A549 treated with AZD9567 at 1 μM for 4 hours (cell line): ENCODE data around the gene TPPP. TPM values are rescaled to one million over a fixed set of nuclear protein-coding genes. Genes with fewer than 3 reads are reported as not detected.

Source experiments
- total RNA-seq: library from RNA; stranded (reverse); fragments of 200-300 nt; extraction: Qiagen RNA extraction; gene quantifications from 5 replicates; pipeline ENCODE4 v1.2.3, GENCODE V29; 2022; ENCODE audit not compliant: insufficient read depth

TPPP gene
- 6.5 to 7.8 TPM (median 7.0 TPM) in 5 replicates for total RNA-seq

GRCh38 chr5:693271-694041 lies at the start of gene TPPP:
Gene TPPP (minus strand): TSS chr5:693352. CDS start chr5:678060, 15,292 bp downstream.

GRCh38 chr5:611731-612486 lies 81.2 kb downstream of the TPPP start, which contains the start of gene CEP72:
Gene CEP72 (plus strand): TSS chr5:612340. CDS start chr5:612362, 22 bp downstream.

Other genes with a start within 250 kb of the TPPP start
- 1.2 to 2.4 TPM (median 2.3 TPM) in 5 replicates for gene SLC9A3, start 168.9 kb downstream of the TPPP start, total RNA-seq
- 10.3 to 12.6 TPM (median 12.0 TPM) in 5 replicates for gene CEP72, start 81.0 kb downstream of the TPPP start, total RNA-seq
- gene ZDHHC11B, start 91.4 kb upstream of the TPPP start, total RNA-seq, result 1.4 to 1.9 TPM (median 1.6 TPM) in 5 replicates
- 6.1 to 19.8 TPM (median 18.5 TPM) in 5 replicates for gene ZDHHC11, start 157.6 kb upstream of the TPPP start, total RNA-seq
- 38.9 to 45.1 TPM (median 41.7 TPM) in 5 replicates for gene BRD9, start 199.4 kb upstream of the TPPP start, total RNA-seq
- gene TRIP13, start 199.5 kb upstream of the TPPP start, total RNA-seq, result 62.4 to 70.0 TPM (median 69.3 TPM) in 5 replicates